ENCODE data around the gene MAPK12. TPM values are rescaled to one million over a fixed set of nuclear protein-coding genes. Genes with fewer than 3 reads are reported as not detected.

The MAPK12 gene
- total RNA-seq, 2 donors from 2014 or later, result 2.0 to 2.6 TPM

DNA sequence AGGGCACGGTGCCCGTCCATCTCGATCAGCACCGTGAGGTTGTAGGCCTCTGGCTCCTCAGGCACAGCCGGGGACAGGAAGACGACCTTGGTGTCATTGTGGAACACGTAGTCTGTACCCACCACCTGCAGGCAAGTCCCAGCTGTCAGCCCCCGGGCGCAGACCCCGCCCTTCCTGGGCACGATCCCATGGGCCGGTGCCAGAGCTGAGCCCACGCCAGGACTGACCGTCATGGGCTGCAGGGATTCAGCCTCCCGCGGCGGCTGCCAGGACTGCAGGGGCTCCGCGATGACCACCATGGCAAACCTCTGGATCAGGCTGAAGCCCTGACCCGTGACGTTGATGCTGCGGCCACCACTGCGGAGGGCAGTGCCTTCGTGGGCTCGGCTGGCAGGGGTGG, 20.5 kb upstream of the MAPK12 start:
- intact Hi-C loops (cut with DNase I), result no loop called here
- no peaks in the 10 kb centered on the region for H3K4me1 ChIP-seq
- TF ChIP-seq, protein P1, sequence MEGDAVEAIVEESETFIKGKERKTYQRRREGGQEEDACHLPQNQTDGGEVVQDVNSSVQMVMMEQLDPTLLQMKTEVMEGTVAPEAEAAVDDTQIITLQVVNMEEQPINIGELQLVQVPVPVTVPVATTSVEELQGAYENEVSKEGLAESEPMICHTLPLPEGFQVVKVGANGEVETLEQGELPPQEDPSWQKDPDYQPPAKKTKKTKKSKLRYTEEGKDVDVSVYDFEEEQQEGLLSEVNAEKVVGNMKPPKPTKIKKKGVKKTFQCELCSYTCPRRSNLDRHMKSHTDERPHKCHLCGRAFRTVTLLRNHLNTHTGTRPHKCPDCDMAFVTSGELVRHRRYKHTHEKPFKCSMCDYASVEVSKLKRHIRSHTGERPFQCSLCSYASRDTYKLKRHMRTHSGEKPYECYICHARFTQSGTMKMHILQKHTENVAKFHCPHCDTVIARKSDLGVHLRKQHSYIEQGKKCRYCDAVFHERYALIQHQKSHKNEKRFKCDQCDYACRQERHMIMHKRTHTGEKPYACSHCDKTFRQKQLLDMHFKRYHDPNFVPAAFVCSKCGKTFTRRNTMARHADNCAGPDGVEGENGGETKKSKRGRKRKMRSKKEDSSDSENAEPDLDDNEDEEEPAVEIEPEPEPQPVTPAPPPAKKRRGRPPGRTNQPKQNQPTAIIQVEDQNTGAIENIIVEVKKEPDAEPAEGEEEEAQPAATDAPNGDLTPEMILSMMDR (IDR thresholded peaks at IDR 0.05), result no peak
- no peak overlapping the region for H3K9ac ChIP-seq (ENCODE audit: low read depth in 2 of 2, low read length in 2 of 2)
- peaks cover 42% of the 10 kb centered on the region for H3K36me3 ChIP-seq
- no peak overlapping the region for H3K27ac ChIP-seq
- H3K9me3 ChIP-seq, result no peaks in the 10 kb centered on the region
- no peaks in the 10 kb centered on the region for H3K27me3 ChIP-seq
- H3K4me3 ChIP-seq, result no peak overlapping the region
- DNase-seq, result no peak

DNA sequence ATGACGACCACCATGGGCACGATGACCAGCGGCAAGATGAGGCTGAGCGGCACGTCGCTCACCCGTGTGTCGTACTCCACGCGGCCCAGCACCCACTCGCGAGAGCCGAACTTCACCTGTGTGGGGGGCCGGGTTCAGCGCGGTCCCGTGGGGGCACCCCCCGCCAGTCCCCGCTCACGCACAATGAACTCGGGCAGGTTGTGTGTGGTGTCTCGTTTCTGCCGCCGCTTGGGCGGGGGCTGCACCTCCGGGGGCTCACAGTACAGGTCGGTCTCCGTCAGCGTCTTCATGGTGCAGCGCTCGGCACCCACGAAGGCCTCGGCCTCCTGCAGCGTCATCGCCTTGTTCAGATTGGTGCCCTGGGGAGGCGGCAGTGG, 19.9 kb upstream of the MAPK12 start:
- H3K27ac ChIP-seq, result no peak overlapping the region
- intact Hi-C loops (cut with DNase I), result no loop called here

DNA sequence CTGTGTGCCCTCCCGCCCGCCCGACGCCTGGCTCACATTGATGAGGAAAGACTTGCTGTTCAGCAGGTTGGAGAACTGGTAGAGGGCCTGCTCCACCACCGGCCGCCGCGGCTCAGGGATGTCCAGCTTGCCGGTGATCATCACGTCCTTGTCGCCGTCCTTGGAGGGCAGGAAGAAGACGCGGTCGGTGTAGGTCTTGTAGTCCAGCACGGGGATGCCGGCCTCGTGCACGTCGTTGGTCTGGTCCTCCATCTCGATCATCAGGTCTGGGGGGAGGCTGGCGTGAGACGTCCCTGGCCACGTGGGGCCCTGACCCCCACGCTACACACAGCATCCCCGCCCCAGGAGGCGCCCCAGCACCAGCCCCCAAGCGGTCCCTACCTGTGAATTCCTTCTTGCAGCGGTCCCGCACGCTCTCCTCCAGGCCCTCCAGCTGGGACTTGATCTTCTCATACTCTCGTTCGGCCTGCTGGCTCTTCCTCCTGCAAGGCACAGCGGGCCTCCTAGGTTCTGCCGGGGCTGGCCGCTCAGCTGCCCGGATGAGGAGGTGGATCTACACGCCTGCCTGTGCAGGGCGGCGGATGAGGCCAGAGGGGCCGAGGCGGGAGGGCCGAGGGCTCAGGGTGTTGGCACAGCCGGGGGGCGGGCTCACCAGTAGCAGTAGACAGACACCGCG, 19.4 kb upstream of the MAPK12 start:
- Histone ChIP-seq H3K36me3 (peaks cover 38% of the 10 kb centered on the region), H3K9me3 (no peaks in the 10 kb centered on the region), H3K27ac (no peak overlapping the region), H3K4me1 (no peaks in the 10 kb centered on the region), H3K9ac (ENCODE audit: low read depth in 2 of 2, low read length in 2 of 2) (no peak overlapping the region), H3K4me3 (no peak overlapping the region), H3K27me3 (no peaks in the 10 kb centered on the region)
- TF ChIP-seq, protein P1 (IDR thresholded peaks at IDR 0.05), result no peak
- intact Hi-C loops (cut with DNase I), result no loop called here
- no peak for DNase-seq

More for the DNA sequence above, 19.9 kb upstream of the MAPK12 start:
- no peak overlapping the region for H3K9ac ChIP-seq (ENCODE audit: low read depth in 2 of 2, low read length in 2 of 2)
- H3K36me3 ChIP-seq, result peaks cover 38% of the 10 kb centered on the region
- H3K27me3 ChIP-seq, result no peaks in the 10 kb centered on the region
- no peaks in the 10 kb centered on the region for H3K9me3 ChIP-seq
- no peak for DNase-seq
- no peak overlapping the region for H3K4me3 ChIP-seq
- H3K4me1 ChIP-seq, result no peaks in the 10 kb centered on the region
- TF ChIP-seq, protein P1 (IDR thresholded peaks at IDR 0.05), result no peak

DNA sequence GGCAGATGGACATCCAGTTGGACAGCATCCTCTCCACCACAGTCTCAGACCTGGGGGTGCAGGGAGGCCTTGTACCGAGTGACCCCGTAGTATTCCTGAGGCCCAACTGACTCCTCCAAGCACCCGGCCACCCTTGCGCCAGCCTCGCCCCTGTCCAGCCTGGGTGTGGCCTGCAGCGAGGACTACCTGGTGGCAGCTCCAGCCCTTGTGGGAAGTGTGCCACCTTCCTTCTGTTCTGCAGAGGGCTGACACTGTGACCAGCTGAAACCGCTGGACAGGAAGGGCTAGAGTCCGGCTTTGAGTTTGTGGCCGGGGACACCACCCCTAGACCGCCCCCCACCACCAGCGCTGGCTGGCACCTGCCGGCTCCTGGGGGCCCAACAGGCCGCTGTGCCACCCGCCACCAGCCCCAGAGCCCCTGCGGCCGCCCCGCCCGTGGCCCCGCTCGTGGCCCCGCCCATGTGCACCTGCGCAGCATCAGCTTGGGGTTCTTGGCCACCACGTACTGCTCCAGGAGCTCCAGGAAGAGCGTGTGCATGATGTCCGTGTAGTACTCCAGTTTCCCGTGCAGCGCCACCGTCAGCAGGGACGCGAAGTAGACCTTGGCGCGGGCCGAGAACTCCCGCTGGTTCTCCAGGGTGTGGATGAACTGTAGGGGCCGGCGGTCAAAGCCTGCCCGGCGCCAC, 18.7 kb upstream of the MAPK12 start:
- intact Hi-C loops (cut with DNase I), result no loop called here
- TF ChIP-seq, protein P1 (IDR thresholded peaks at IDR 0.05), result no peak
- Histone ChIP-seq H3K9me3 (no peaks in the 10 kb centered on the region), H3K9ac (ENCODE audit: low read depth in 2 of 2, low read length in 2 of 2) (no peak overlapping the region), H3K27me3 (no peaks in the 10 kb centered on the region), H3K36me3 (peaks cover 45% of the 10 kb centered on the region), H3K4me1 (no peaks in the 10 kb centered on the region), H3K4me3 (no peak overlapping the region), H3K27ac (no peak overlapping the region)
- no peak for DNase-seq

DNA sequence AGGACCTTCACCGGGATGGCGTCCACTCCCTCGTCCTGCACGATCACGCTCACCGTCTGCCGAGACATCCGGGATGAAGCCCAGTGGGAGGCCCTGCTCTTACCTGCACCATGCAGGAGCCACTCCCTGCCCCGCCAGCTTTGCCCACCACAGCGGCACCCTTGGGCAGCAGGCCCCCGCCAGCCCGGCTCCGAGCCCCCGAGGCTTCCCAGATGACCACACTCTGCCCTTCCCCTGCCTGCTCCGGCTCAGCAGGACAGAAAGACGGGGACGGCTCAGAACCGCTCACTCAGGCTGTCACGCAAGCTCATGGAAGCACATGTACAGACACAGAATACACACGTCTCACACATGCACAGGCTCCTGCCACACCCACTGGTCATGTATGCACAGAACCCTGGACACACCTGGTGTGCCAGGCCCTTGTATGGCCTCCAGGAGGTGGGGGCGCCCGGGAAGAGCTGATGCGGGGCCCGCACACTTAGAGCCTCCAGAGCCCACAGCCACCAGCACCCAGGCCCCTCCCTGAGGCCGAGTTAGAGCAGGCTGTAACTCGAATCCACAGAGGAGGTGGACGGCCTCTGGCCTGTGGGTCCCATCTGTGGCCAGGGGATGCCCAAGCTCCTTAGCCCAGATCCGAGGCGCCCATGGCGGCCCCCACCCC, 17.6 kb upstream of the MAPK12 start:
- no peaks in the 10 kb centered on the region for H3K9me3 ChIP-seq
- H3K27me3 ChIP-seq, result no peaks in the 10 kb centered on the region
- TF ChIP-seq, protein P1 (IDR thresholded peaks at IDR 0.05), result no peak
- H3K9ac ChIP-seq (ENCODE audit: low read depth in 2 of 2, low read length in 2 of 2), result no peak overlapping the region
- DNase-seq, result no peak
- H3K27ac ChIP-seq, result no peak overlapping the region
- H3K36me3 ChIP-seq, result peaks cover 46% of the 10 kb centered on the region
- intact Hi-C loops (cut with DNase I), result loop anchor here (5.0 kb wide), 1 partner anchor 63 kb away; the partner anchor contains the start of gene PPP6R2
- no peaks in the 10 kb centered on the region for H3K4me1 ChIP-seq
- H3K4me3 ChIP-seq, result no peak overlapping the region

Data from colonic mucosa (tissue), 4 donors.